Lower leg skin (tissue), 4 donors: ENCODE data around the gene EDRF1. TPM values are rescaled to one million over a fixed set of nuclear protein-coding genes. Genes with fewer than 3 reads are reported as not detected.

ENCODE experiments used
- DNase-seq, 2 donors: peaks; one replicate each; pipeline ENCODE4 v3.0.0-alpha.2; 2019; ENCODE audit warnings: low spot score in 2 of 2
- H3K4me3 ChIP-seq: fragments of 200-600 bp; sonication (generic); 2 replicates; pipeline ENCODE4 v1.5.1; 2017; ENCODE audit warnings: mild to moderate bottlenecking, low read depth; ENCODE audit not compliant: poor library complexity, severe bottlenecking
- POLR2A ChIP-seq, 2 donors: fragments of 450-650 bp; IDR thresholded peaks; one replicate each; pipeline ENCODE4 v1.6.1; 2016 to 2017; ENCODE audit warnings: antibody characterized with exemption in 2 of 2, mild to moderate bottlenecking in 1 of 2, moderate library complexity in 1 of 2
- WGBS, 2 donors: methylation state at CpG; one replicate each; pipeline ENCODE4 v1.1.5; 2018; 5-methylcytosine and 5-hydroxymethylcytosine counted together
- intact Hi-C: fragments of 100-400 bp; cut with DNase I; formaldehyde crosslinking; loops from one replicate; pipeline ENCODE4 v1.15.0; 2023; ENCODE audit warnings: low total_unique reads
- total RNA-seq, 4 donors: library from RNA; depleted of rRNA; stranded (reverse); fragments of >200 nt; gene quantifications; one replicate each; pipeline ENCODE4 v1.1.0, GENCODE V29; 2016
- TF ChIP-seq, protein P1 (sequence below), 3 donors: fragments of 450-650 bp; IDR thresholded peaks; one replicate each; pipeline ENCODE4 v1.5.1; 2016; ENCODE audit warnings: antibody characterized with exemption in 3 of 3, mild to moderate bottlenecking in 3 of 3, moderate library complexity in 2 of 3

The EDRF1 gene
- total RNA-seq, 4 donors from 2014 or later: 12.8 to 20.8 (median 19.3) TPM

GRCh38 chr10:125782616-125783015, 63.1 kb downstream of the EDRF1 start:
- no peak overlapping the region for H3K4me3 ChIP-seq
- no peak for DNase-seq
- intact Hi-C loops: no loop called here
- TF ChIP-seq, protein P1, sequence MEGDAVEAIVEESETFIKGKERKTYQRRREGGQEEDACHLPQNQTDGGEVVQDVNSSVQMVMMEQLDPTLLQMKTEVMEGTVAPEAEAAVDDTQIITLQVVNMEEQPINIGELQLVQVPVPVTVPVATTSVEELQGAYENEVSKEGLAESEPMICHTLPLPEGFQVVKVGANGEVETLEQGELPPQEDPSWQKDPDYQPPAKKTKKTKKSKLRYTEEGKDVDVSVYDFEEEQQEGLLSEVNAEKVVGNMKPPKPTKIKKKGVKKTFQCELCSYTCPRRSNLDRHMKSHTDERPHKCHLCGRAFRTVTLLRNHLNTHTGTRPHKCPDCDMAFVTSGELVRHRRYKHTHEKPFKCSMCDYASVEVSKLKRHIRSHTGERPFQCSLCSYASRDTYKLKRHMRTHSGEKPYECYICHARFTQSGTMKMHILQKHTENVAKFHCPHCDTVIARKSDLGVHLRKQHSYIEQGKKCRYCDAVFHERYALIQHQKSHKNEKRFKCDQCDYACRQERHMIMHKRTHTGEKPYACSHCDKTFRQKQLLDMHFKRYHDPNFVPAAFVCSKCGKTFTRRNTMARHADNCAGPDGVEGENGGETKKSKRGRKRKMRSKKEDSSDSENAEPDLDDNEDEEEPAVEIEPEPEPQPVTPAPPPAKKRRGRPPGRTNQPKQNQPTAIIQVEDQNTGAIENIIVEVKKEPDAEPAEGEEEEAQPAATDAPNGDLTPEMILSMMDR (IDR thresholded peaks at IDR 0.05): no peak
- no peak for TF ChIP-seq POLR2A (IDR thresholded peaks at IDR 0.05)
- 71 to 84% methylated on average over 11 of the region's 11 CpGs for WGBS, 2 donors

GRCh38 chr10:125783408-125783807, 63.9 kb downstream of the EDRF1 start:
- TF ChIP-seq, protein P1 (IDR thresholded peaks at IDR 0.05): no peak
- TF ChIP-seq POLR2A (IDR thresholded peaks at IDR 0.05): no peak
- no peak overlapping the region for H3K4me3 ChIP-seq
- WGBS, 2 donors: 94 to 96% methylated on average over 7 of the region's 7 CpGs
- DNase-seq: no peak
- intact Hi-C loops: no loop called here

GRCh38 chr10:125783957-125784356, 64.4 kb downstream of the EDRF1 start:
- 72 to 76% methylated on average over 6 of the region's 6 CpGs for WGBS, 2 donors
- no peak for DNase-seq
- H3K4me3 ChIP-seq: no peak overlapping the region
- intact Hi-C loops: no loop called here
- TF ChIP-seq, protein P1 (IDR thresholded peaks at IDR 0.05): no peak
- TF ChIP-seq POLR2A (IDR thresholded peaks at IDR 0.05): no peak

- H3K4me3 ChIP-seq: no peak overlapping the region
- TF ChIP-seq, protein P1 (IDR thresholded peaks at IDR 0.05): no peak
- no peak for TF ChIP-seq POLR2A (IDR thresholded peaks at IDR 0.05)
- intact Hi-C loops: no loop called here
- WGBS, 2 donors: 59 to 66% methylated on average over 9 of the region's 9 CpGs
- DNase-seq: no peak
Measured at GRCh38 chr10:125785791-125786190, 66.3 kb downstream of the EDRF1 start.

GRCh38 chr10:125788156-125789034, 68.9 kb downstream of the EDRF1 start:
- DNase-seq: no peak
- 91 to 96% methylated on average over 13 to 17 of the region's 17 CpGs for WGBS, 2 donors
- intact Hi-C loops: no loop called here
- H3K4me3 ChIP-seq: no peak overlapping the region
- no peak for TF ChIP-seq POLR2A (IDR thresholded peaks at IDR 0.05)
- TF ChIP-seq, protein P1 (IDR thresholded peaks at IDR 0.05): no peak
